Measurements from ENCODE around the gene MRPS31.
"Not testable (repeated sequence)": the region's sequence is repeated elsewhere in the genome, so short reads cannot be mapped to it uniquely, and the experiment has no call there.

Gene MRPS31

DNA sequence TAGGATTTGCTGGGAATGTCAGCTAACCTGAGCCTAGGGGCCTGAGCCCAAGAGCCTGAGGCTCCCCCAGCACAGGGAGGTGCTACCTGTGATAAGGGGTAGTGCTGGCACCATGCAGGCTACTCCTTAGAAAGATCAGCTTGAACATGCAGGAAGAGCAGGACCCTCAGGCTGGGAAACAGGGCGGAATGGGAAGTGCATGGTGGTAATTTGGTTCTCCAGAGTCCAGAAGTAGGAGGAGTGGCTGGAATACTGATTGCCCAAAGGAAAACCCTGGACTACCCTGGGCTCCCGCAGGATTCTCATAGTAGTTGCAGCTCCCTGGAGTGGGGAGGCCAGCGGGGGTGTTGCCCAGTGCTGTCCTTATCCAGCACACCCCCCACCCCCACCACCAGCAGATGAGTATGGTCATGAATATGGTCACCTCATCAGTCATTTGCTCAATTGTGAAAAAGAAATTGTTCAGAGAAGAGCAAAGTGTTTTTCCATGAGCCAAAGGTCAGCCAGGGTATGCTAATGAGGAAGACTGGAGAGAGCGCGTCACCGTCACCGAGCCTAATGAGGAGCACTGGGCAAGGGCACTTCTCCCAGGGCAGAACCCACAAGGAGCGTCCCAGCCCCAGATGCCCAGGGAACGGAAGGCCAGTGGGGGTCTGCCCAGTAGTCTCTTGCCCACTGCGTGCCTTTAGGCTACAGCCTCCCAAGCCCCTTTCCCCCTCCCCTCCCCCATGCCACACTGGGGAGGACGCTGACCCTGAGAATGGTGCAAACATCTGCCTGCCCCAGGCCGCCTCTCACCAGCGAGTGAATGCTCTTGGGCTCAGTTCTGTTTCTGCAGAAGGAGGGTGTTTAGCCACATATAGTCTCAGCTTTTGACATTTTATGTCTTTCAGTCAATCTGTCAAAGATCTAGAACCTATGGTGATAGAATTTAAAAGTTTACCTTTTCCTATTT, 23.7 kb upstream of the MRPS31 start:
- H3K36me3 ChIP-seq (ENCODE audit: control insufficient read depth, insufficient read depth, low read length): peaks cover 13% of the 10 kb centered on the region
- no peak overlapping the region for H3K4me3 ChIP-seq (replicated peaks; ENCODE audit: low read depth, low read length)
- DNase-seq (ENCODE audit: extremely low read depth, insufficient read length): no peak

DNA sequence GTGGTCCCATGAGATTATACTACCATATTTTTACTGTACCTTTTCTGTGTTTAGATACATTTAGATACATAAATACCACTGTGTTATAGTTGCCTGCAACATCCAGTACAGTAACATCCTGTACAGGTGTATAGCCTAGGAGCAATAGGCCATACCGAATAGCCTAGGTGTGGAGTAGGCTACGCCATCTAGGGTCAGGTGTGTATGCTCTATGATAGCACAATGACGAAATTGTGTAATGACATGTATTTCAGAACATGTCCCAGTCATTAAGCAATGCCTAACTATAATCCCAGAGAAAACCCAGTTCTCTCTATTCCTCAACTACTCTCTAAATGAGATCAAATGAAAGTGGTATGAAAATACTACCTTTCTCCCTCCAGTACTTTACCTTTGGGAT, 22.3 kb upstream of the MRPS31 start:
- Histone ChIP-seq H3K4me3 (replicated peaks; ENCODE audit: low read depth, low read length) (no peak overlapping the region), H3K36me3 (ENCODE audit: control insufficient read depth, insufficient read depth, low read length) (peaks cover 4% of the 10 kb centered on the region), H3K27me3 (replicated peaks; ENCODE audit: control insufficient read depth, insufficient read depth, low read length) (no peaks in the 10 kb centered on the region)
- TF ChIP-seq, protein P1, sequence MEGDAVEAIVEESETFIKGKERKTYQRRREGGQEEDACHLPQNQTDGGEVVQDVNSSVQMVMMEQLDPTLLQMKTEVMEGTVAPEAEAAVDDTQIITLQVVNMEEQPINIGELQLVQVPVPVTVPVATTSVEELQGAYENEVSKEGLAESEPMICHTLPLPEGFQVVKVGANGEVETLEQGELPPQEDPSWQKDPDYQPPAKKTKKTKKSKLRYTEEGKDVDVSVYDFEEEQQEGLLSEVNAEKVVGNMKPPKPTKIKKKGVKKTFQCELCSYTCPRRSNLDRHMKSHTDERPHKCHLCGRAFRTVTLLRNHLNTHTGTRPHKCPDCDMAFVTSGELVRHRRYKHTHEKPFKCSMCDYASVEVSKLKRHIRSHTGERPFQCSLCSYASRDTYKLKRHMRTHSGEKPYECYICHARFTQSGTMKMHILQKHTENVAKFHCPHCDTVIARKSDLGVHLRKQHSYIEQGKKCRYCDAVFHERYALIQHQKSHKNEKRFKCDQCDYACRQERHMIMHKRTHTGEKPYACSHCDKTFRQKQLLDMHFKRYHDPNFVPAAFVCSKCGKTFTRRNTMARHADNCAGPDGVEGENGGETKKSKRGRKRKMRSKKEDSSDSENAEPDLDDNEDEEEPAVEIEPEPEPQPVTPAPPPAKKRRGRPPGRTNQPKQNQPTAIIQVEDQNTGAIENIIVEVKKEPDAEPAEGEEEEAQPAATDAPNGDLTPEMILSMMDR (IDR thresholded peaks at IDR 0.05; ENCODE audit: insufficient read depth, low read length, poor library complexity, severe bottlenecking): no peak
- no peak for DNase-seq (ENCODE audit: extremely low read depth, insufficient read length)

More for the DNA sequence above, 23.7 kb upstream of the MRPS31 start:
- TF ChIP-seq, protein P1 (IDR thresholded peaks at IDR 0.05; ENCODE audit: insufficient read depth, low read length, poor library complexity, severe bottlenecking): no peak
- H3K27me3 ChIP-seq (replicated peaks; ENCODE audit: control insufficient read depth, insufficient read depth, low read length): no peaks in the 10 kb centered on the region

DNA sequence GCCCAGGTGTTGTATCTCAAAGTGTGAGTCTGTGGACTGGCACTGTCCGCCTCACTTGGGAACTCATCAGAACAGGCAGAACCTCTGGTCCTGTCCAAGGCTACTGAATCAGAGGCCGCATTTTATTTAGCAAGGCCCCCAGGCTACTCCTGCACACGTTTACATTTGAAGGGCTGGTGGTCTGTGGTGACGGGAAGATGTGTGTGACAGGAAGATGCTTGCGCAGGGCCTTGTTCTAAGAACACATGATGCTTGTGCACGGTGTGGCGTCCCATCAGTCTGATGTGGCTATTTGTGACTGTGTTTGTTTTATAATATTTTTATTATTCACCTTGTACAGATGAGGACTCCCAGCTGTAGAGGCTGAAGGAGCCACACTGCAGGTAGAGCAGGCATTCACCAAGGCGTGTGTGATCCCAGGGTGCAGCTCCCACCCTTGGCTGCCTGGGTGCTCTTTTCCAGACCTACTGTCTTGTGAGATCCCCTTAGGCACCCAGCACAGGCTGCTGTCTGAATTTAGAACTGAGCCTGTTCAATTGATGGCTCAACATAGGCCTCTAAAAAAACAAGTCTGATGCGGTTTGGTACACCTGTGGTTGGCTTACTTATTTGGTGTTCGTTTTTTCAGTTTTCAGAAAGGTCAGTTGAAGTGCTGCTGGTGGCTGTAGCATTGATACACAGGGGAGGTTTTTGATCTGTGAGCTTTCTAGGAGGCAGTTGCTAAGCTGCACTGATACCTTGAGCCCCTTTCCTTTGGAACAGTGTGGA, 21.5 kb upstream of the MRPS31 start:
- Histone ChIP-seq H3K4me3 (replicated peaks; ENCODE audit: low read depth, low read length) (no peak overlapping the region), H3K27me3 (replicated peaks; ENCODE audit: control insufficient read depth, insufficient read depth, low read length) (no peaks in the 10 kb centered on the region), H3K36me3 (ENCODE audit: control insufficient read depth, insufficient read depth, low read length) (peaks cover 4% of the 10 kb centered on the region)
- no peak for DNase-seq (ENCODE audit: extremely low read depth, insufficient read length)
- TF ChIP-seq, protein P1 (IDR thresholded peaks at IDR 0.05; ENCODE audit: insufficient read depth, low read length, poor library complexity, severe bottlenecking): no peak

DNA sequence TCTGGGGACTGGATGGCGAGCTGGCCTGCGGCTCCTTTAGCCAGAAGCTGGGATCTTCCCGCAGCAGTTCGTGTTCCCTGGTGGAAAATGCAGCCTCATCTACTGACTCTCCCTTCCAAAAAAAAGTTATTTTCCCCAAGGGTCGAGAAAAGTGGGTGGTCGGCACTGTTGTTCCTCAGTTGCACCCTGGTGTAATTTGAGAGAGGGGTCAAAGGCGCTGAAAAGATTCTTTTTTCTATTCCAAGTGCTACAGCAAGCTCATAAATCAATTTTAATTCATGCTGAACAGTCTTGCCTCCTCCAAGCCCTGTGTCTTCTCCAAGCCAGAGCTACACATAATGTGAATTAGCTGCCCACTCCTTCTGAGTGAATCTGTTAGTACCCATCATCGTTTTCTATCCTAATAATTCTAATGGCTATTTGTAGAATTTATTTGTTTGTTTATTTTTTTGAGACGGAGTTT, 19.2 kb upstream of the MRPS31 start:
- Histone ChIP-seq H3K4me3 (replicated peaks; ENCODE audit: low read depth, low read length) (peak overlapping the region; percentile 82), H3K27me3 (replicated peaks; ENCODE audit: control insufficient read depth, insufficient read depth, low read length) (no peaks in the 10 kb centered on the region), H3K36me3 (ENCODE audit: control insufficient read depth, insufficient read depth, low read length) (peaks cover 3% of the 10 kb centered on the region)
- DNase-seq (ENCODE audit: extremely low read depth, insufficient read length): no peak
- TF ChIP-seq, protein P1 (IDR thresholded peaks at IDR 0.05; ENCODE audit: insufficient read depth, low read length, poor library complexity, severe bottlenecking): no peak

DNA sequence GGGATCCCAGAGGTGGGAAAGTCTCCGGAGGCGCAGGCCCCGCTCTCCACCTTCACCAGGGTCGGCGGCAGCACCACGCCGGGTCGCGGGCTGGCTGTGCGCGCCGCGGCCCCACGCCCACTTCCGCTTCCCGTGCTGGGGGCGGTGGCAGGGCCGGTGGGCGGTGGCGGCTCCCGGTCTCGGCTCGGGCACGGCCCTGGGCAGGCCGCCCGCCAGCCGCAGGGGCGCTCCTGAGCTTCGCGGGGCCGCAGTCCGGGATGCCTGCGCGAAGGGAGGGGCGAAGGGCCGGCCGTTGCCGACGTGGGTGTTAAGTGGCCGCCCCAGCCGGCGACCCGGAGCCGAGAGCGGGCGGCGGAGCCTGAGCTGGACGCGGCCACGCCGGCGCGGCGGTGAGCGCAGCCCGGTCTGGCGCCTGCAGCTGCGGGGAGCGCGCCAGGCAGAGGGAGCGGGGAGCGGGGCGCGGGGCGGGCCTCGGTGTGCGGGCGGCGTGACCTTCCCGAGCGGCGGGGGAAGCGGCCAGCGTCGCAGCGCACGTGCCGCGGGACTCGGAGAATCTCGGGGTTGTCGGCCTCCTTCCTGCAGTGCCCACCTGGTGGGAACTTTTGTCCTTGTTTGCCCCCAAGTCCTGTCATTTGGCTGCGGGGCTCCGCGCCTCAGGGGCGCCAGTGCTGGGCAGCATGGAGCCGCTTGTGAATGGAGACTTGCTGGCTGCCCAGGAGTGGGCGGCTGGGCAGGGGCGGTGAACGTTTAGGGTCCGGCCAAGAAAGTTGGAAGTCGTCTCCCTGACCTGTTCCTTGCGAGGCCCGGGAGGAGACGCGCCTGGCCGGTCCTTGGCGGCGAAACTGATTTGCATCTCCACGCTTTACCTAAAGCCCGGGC, 18.5 kb upstream of the MRPS31 start, which contains the start of gene SLC25A15:
SLC25A15 (plus strand) TSS at position 337 of the 879 bp plus-strand sequence. CDS start 3,616 bp downstream, outside the sequence.
- DNase-seq (ENCODE audit: extremely low read depth, insufficient read length): peak; percentile 86
- TF ChIP-seq, protein P1 (IDR thresholded peaks at IDR 0.05; ENCODE audit: insufficient read depth, low read length, poor library complexity, severe bottlenecking): no peak
- H3K36me3 ChIP-seq (ENCODE audit: control insufficient read depth, insufficient read depth, low read length): no peaks in the 10 kb centered on the region; the same call in 1 of the 2 replicates
- no peaks in the 10 kb centered on the region for H3K27me3 ChIP-seq (replicated peaks; ENCODE audit: control insufficient read depth, insufficient read depth, low read length)
- peak within 1 kb of the TSS; percentile 82 for H3K4me3 ChIP-seq (replicated peaks; ENCODE audit: low read depth, low read length)

DNA sequence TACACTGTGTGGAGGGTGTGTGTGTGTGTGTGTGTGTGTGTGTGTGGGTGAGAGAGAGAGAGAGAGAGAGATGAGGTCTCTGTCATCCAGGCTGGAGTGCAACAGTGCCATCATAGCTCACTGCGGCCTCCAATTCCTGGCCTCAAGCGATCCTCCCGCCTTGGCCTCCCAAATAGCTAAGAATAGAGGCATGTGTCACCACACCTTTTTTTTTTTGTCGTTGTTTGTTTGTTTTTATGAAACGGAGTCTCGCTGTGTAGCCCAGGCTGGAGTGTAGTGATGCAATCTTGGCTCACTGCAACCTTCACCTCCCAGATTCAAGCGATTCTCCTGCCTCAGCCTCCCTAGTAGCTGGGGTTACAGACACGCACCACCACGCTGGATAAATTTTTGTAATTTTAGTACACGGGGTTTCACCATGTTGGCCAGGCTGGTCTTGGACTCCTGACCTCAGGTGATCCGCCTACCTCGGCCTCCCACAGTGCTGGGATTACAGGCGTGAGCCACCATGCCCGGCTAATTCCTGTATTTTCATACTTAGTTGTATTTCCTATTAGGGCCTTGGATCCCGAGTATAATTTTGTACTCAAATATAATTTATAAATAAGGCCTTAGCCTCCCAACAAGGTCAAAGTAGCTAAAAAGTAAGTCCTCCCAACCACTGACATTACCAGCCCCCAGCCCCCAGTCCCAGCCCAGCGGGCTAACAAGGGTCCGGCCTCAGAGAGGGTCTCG, 17.7 kb upstream of the MRPS31 start:
- H3K36me3 ChIP-seq (ENCODE audit: control insufficient read depth, insufficient read depth, low read length); DNase-seq (ENCODE audit: extremely low read depth, insufficient read length); H3K27me3 ChIP-seq (replicated peaks; ENCODE audit: control insufficient read depth, insufficient read depth, low read length): not testable (repeated sequence)
- H3K4me3 ChIP-seq (replicated peaks; ENCODE audit: low read depth, low read length): peak overlapping the region; percentile 82
